Suprapubic skin (tissue), 4 donors: ENCODE measurements around the gene CDKN2B-AS1. TPM values are rescaled to one million over a fixed set of nuclear protein-coding genes. Genes with fewer than 3 reads are reported as not detected.

Experiments
- DNase-seq, 2 donors: peaks; one replicate each; pipeline ENCODE4 v3.0.0-alpha.2; 2019; ENCODE audit warnings: low spot score in 2 of 2
- H3K27ac ChIP-seq: fragments of 200-600 bp; sonication (generic); one replicate; pipeline ENCODE4 v1.5.1; 2019
- H3K27me3 ChIP-seq: fragments of 200-600 bp; sonication (generic); one replicate; pipeline ENCODE4 v1.5.1; 2019
- H3K36me3 ChIP-seq: fragments of 200-600 bp; sonication (generic); one replicate; pipeline ENCODE4 v1.5.1; 2019
- H3K4me1 ChIP-seq: fragments of 200-600 bp; sonication (generic); one replicate; pipeline ENCODE4 v1.5.1; 2019
- H3K4me3 ChIP-seq: fragments of 200-600 bp; sonication (generic); one replicate; pipeline ENCODE4 v1.5.1; 2019; ENCODE audit warnings: mild to moderate bottlenecking
- H3K9me3 ChIP-seq: fragments of 200-600 bp; sonication (generic); one replicate; pipeline ENCODE4 v1.5.1; 2019
- CTCF ChIP-seq, 2 donors: fragments of 200-600 bp in 1 of 2; fragments of 450-650 bp in 1 of 2; sonication (generic) in 1 of 2; IDR thresholded peaks; one replicate each; pipeline ENCODE4 v1.5.1; 2016 to 2019; ENCODE audit warnings: antibody characterized with exemption in 2 of 2, mild to moderate bottlenecking in 1 of 2, moderate library complexity in 1 of 2
- EP300 ChIP-seq: sonication (generic); formaldehyde crosslinking; IDR thresholded peaks from one replicate; pipeline ENCODE4 v1.6.1; 2017; ENCODE audit warnings: antibody characterized with exemption
- POLR2A ChIP-seq, 2 donors: fragments of 450-650 bp; IDR thresholded peaks; one replicate each; pipeline ENCODE4 v1.6.1; 2017; ENCODE audit warnings: antibody characterized with exemption in 2 of 2, mild to moderate bottlenecking in 2 of 2, moderate library complexity in 2 of 2
- POLR2AphosphoS5 ChIP-seq, 3 donors: sonication (generic); formaldehyde crosslinking; IDR thresholded peaks; one replicate each; pipeline ENCODE4 v1.6.1; 2017; ENCODE audit warnings: antibody characterized with exemption in 3 of 3
- WGBS: methylation state at CpG from one replicate; pipeline ENCODE4 v1.1.5; 2018; 5-methylcytosine and 5-hydroxymethylcytosine counted together
- total RNA-seq, 4 donors: library from RNA; depleted of rRNA; stranded (reverse); fragments of >200 nt; gene quantifications; one replicate each; pipeline ENCODE4 v1.1.0, GENCODE V29; 2016

CDKN2B-AS1 gene
- total RNA-seq, 4 donors from 2014 or later: 0.59 TPM; not detected in 3

DNA sequence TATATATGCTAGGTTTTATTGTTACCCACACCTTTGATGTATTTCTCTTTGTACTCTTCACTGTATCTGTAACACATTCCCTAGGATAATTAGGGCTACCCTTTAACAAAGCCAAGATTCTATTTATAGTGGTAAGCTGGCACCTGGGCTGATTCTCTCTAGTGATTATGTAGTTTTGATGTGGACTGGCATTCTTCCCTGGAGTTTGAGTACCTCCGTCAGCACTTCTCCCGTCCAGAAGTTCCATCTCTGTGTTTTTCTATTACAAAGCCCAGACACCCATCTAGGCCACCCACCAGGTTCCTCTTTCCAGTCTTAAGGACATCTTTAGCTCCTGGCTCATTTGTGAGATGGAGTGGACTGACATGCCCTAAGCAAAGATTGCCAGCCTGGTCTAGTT is 70.4 kb downstream of the CDKN2B-AS1 start:
- H3K36me3 ChIP-seq: no peaks in the 10 kb centered on the region
- no peak for DNase-seq
- peaks cover 5% of the 10 kb centered on the region for H3K4me1 ChIP-seq
- H3K27ac ChIP-seq: no peak overlapping the region
- no peaks in the 10 kb centered on the region for H3K9me3 ChIP-seq
- H3K27me3 ChIP-seq: no peaks in the 10 kb centered on the region
- TF ChIP-seq EP300: no peak
- no peak for TF ChIP-seq POLR2AphosphoS5 (IDR thresholded peaks at IDR 0.05)
- TF ChIP-seq POLR2A (IDR thresholded peaks at IDR 0.05): no peak
- TF ChIP-seq CTCF (IDR thresholded peaks at IDR 0.05): no peak
- 44% methylated on average over 2 of the region's 2 CpGs for WGBS
- H3K4me3 ChIP-seq: no peak overlapping the region

DNA sequence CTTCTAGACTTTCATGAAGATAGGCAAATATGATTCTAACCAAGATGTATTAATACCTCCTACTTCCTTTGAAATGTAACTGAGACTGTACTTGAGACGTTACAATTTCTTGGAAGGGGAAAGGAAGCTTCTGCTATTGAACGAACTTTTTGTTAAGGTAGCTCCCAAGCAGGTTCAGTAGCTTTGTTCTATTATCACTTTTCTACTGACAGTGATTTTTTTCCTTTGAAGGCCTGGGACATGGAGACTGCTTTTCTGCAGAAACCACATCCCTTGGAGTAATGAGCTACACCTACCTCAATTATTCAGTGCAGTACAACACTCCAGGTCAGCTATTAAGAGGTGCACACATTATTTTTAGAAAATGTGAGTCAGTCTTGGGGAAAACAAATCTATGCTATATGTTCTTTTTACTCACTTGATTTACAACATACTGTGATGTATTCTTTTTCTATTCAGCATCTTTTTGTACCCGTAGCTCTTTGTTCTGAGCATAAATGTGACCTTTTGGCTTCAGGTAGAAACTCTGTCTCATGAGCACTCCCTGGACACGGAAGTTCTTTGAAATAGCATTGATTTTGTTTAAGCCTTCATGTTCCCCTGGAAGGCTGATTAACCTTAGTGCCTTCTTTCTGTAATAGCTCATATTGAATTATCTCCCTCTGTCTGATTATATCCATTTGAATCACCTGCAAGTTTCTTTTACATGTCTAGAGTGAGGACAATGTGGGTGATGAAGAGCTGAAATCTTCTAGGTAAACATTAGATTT is 71.0 kb downstream of the CDKN2B-AS1 start:
- 51% methylated on average over 4 of the region's 4 CpGs for WGBS
- Histone ChIP-seq H3K36me3 (no peaks in the 10 kb centered on the region), H3K27ac (no peak overlapping the region), H3K4me3 (no peak overlapping the region), H3K27me3 (no peaks in the 10 kb centered on the region), H3K4me1 (peaks cover 5% of the 10 kb centered on the region), H3K9me3 (no peaks in the 10 kb centered on the region)
- TF ChIP-seq CTCF (IDR thresholded peaks at IDR 0.05): no peak
- no peak for TF ChIP-seq EP300
- no peak for TF ChIP-seq POLR2A (IDR thresholded peaks at IDR 0.05)
- no peak for TF ChIP-seq POLR2AphosphoS5 (IDR thresholded peaks at IDR 0.05)
- no peak for DNase-seq

DNA sequence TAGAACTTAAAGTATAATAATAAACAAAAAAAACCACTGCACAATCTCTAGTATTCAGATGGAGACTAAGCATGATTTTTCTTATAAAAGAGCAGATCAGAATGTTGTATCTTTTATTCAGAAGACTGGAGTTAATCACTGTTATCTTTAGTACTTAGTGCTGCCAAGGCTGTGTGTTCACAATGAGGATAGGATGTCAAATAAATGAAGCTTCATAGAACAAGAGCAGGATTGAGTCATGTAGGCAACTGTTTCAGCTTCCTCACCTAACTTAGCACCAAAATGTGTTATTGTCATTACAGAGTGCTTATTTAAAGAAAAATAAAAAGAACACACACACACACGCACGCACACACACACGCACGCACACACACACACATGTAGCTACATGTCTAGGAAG is 72.6 kb downstream of the CDKN2B-AS1 start:
- no peaks in the 10 kb centered on the region for H3K9me3 ChIP-seq
- no peak for TF ChIP-seq POLR2A (IDR thresholded peaks at IDR 0.05)
- TF ChIP-seq CTCF (IDR thresholded peaks at IDR 0.05): no peak
- TF ChIP-seq POLR2AphosphoS5 (IDR thresholded peaks at IDR 0.05): no peak
- TF ChIP-seq EP300: no peak
- peaks cover 5% of the 10 kb centered on the region for H3K4me1 ChIP-seq
- 64% methylated on average over 4 of the region's 4 CpGs for WGBS
- no peak overlapping the region for H3K27ac ChIP-seq
- no peaks in the 10 kb centered on the region for H3K27me3 ChIP-seq
- DNase-seq: no peak
- no peak overlapping the region for H3K4me3 ChIP-seq
- H3K36me3 ChIP-seq: no peaks in the 10 kb centered on the region

- Histone ChIP-seq H3K4me1 (peaks cover 5% of the 10 kb centered on the region), H3K9me3 (no peaks in the 10 kb centered on the region), H3K36me3 (no peaks in the 10 kb centered on the region), H3K4me3 (no peak overlapping the region), H3K27me3 (no peaks in the 10 kb centered on the region), H3K27ac (no peak overlapping the region)
- DNase-seq: no peak
- TF ChIP-seq CTCF (IDR thresholded peaks at IDR 0.05) (no peak), POLR2A (IDR thresholded peaks at IDR 0.05) (no peak), POLR2AphosphoS5 (IDR thresholded peaks at IDR 0.05) (no peak), EP300 (no peak)
- 84% methylated on average over 8 of the region's 8 CpGs for WGBS
Measured at GRCh38 chr9:22068369-22068768, 73.8 kb downstream of the CDKN2B-AS1 start.

DNA sequence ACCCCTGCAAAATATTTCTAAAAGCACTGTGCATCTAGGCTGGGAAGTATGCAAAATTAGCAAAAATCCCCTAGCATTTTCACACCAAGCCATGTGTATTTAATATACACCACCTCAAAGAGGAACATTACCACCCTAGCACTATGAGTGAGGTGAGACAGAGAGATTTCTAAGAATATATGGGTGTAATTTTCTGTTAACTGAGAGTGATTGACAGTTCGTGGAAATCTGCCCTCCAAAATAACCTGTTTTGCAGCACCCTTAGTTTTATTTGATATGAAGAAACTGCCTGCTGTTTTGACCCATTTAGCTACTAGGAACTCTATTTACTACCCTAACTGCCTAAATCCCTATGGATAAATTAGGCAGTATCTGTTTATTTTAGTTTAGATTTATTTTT is 78.8 kb downstream of the CDKN2B-AS1 start:
- DNase-seq: no peak
- H3K4me1 ChIP-seq: no peaks in the 10 kb centered on the region
- H3K36me3 ChIP-seq: no peaks in the 10 kb centered on the region
- no peak overlapping the region for H3K4me3 ChIP-seq
- no peaks in the 10 kb centered on the region for H3K9me3 ChIP-seq
- no peaks in the 10 kb centered on the region for H3K27me3 ChIP-seq
- no peak overlapping the region for H3K27ac ChIP-seq
- WGBS: 68% methylated on average over 1 of the region's 1 CpG
- TF ChIP-seq EP300 (no peak), POLR2AphosphoS5 (IDR thresholded peaks at IDR 0.05) (no peak), POLR2A (IDR thresholded peaks at IDR 0.05) (no peak), CTCF (IDR thresholded peaks at IDR 0.05) (no peak)
